ENCODE measurements around the gene GEMIN7. TPM values are rescaled to one million over a fixed set of nuclear protein-coding genes. Genes with fewer than 3 reads are reported as not detected.

The GEMIN7 gene
- total and polyA plus RNA-seq, 2 of the 13 experiments (the other 11 are each of a cell fraction or from before 2014, with no cell fraction given), result 24.1 to 30.6 TPM

- TF ChIP-seq ZFP36L1 (CRISPR knock-in tag; IDR thresholded peaks at IDR 0.05) (no peak; the same call in 1 of the 2 replicates), TBP (CRISPR knock-in tag; IDR thresholded peaks at IDR 0.05) (no peak), ZNF10 (CRISPR knock-in tag; IDR thresholded peaks at IDR 0.05; ENCODE audit: borderline replicate concordance, low read depth) (no peak), ZNF205 (CRISPR knock-in tag; IDR thresholded peaks at IDR 0.05) (no peak), ZNF564 (CRISPR knock-in tag; IDR thresholded peaks at IDR 0.05) (no peak), CEBPZ (IDR thresholded peaks at IDR 0.05; ENCODE audit: low read length) (no peak), NFATC3 (CRISPR knock-in tag; IDR thresholded peaks at IDR 0.05) (no peak), STAG1 (CRISPR knock-in tag; IDR thresholded peaks at IDR 0.05) (no peak), TERF1 (CRISPR knock-in tag; IDR thresholded peaks at IDR 0.05) (peak; percentile 76; the same call in 1 of the 2 replicates)
- TF ChIP-seq, protein P1, sequence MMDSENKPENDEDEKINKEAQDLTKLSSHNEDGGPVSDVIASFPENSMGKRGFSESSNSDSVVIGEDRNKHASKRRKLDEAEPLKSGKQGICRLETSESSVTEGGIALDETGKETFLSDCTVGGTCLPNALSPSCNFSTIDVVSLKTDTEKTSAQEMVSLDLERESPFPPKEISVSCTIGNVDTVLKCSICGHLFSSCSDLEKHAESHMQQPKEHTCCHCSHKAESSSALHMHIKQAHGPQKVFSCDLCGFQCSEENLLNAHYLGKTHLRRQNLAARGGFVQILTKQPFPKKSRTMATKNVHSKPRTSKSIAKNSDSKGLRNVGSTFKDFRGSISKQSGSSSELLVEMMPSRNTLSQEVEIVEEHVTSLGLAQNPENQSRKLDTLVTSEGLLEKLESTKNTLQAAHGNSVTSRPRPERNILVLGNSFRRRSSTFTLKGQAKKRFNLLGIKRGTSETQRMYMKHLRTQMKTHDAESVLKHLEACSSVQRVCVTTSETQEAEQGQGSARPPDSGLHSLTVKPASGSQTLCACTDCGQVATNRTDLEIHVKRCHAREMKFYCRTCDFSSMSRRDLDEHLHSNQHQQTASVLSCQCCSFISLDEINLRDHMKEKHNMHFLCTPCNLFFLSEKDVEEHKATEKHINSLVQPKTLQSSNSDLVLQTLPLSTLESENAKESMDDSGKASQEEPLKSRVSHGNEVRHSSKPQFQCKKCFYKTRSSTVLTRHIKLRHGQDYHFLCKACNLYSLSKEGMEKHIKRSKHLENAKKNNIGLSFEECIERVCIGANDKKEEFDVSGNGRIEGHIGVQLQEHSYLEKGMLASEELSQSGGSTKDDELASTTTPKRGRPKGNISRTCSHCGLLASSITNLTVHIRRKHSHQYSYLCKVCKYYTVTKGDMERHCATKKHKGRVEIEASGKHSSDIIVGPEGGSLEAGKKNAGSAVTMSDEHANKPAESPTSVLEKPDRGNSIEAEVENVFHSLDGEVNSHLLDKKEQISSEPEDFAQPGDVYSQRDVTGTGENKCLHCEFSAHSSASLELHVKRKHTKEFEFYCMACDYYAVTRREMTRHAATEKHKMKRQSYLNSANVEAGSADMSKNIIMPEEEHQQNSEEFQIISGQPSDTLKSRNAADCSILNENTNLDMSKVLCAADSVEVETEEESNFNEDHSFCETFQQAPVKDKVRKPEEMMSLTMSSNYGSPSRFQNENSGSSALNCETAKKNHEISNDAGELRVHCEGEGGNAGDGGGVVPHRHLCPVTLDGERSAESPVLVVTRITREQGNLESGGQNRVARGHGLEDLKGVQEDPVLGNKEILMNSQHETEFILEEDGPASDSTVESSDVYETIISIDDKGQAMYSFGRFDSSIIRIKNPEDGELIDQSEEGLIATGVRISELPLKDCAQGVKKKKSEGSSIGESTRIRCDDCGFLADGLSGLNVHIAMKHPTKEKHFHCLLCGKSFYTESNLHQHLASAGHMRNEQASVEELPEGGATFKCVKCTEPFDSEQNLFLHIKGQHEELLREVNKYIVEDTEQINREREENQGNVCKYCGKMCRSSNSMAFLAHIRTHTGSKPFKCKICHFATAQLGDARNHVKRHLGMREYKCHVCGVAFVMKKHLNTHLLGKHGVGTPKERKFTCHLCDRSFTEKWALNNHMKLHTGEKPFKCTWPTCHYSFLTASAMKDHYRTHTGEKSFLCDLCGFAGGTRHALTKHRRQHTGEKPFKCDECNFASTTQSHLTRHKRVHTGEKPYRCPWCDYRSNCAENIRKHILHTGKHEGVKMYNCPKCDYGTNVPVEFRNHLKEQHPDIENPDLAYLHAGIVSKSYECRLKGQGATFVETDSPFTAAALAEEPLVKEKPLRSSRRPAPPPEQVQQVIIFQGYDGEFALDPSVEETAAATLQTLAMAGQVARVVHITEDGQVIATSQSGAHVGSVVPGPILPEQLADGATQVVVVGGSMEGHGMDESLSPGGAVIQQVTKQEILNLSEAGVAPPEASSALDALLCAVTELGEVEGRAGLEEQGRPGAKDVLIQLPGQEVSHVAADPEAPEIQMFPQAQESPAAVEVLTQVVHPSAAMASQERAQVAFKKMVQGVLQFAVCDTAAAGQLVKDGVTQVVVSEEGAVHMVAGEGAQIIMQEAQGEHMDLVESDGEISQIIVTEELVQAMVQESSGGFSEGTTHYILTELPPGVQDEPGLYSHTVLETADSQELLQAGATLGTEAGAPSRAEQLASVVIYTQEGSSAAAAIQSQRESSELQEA (CRISPR knock-in tag; IDR thresholded peaks at IDR 0.05; ENCODE audit: not compliant biosample characterization), result no peak
- TF ChIP-seq, protein P2, sequence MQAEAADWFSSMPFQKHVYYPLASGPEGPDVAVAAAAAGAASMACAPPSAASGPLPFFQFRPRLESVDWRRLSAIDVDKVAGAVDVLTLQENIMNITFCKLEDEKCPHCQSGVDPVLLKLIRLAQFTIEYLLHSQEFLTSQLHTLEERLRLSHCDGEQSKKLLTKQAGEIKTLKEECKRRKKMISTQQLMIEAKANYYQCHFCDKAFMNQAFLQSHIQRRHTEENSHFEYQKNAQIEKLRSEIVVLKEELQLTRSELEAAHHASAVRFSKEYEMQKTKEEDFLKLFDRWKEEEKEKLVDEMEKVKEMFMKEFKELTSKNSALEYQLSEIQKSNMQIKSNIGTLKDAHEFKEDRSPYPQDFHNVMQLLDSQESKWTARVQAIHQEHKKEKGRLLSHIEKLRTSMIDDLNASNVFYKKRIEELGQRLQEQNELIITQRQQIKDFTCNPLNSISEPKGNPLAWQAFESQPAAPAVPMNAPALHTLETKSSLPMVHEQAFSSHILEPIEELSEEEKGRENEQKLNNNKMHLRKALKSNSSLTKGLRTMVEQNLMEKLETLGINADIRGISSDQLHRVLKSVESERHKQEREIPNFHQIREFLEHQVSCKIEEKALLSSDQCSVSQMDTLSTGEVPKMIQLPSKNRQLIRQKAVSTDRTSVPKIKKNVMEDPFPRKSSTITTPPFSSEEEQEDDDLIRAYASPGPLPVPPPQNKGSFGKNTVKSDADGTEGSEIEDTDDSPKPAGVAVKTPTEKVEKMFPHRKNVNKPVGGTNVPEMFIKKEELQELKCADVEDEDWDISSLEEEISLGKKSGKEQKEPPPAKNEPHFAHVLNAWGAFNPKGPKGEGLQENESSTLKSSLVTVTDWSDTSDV (CRISPR knock-in tag; IDR thresholded peaks at IDR 0.05), result peak; percentile 67; the same call in 1 of the 2 replicates
These were observed 2.8 kb upstream of the GEMIN7 start, which contains the start of gene ZNF296 (continued) for GRCh38 chr19:45076029-45076850.
